ENCODE data around the gene WBP2.

GRCh38 chr17:75885431-75885830 is 30.3 kb upstream of the WBP2 start:
- TF ChIP-seq, protein P1, sequence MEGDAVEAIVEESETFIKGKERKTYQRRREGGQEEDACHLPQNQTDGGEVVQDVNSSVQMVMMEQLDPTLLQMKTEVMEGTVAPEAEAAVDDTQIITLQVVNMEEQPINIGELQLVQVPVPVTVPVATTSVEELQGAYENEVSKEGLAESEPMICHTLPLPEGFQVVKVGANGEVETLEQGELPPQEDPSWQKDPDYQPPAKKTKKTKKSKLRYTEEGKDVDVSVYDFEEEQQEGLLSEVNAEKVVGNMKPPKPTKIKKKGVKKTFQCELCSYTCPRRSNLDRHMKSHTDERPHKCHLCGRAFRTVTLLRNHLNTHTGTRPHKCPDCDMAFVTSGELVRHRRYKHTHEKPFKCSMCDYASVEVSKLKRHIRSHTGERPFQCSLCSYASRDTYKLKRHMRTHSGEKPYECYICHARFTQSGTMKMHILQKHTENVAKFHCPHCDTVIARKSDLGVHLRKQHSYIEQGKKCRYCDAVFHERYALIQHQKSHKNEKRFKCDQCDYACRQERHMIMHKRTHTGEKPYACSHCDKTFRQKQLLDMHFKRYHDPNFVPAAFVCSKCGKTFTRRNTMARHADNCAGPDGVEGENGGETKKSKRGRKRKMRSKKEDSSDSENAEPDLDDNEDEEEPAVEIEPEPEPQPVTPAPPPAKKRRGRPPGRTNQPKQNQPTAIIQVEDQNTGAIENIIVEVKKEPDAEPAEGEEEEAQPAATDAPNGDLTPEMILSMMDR (conservative IDR thresholded peaks at IDR 0.05; ENCODE audit: low read length) = no peak
- no peak for TF ChIP-seq EZH2phosphoT487 (IDR thresholded peaks at IDR 0.05; ENCODE audit: borderline replicate concordance, low read depth, low read length)

Measured in OCI-LY7 (cell line).